HepG2 (cell line): ENCODE measurements around the gene ABCC3. TPM values are rescaled to one million over a fixed set of nuclear protein-coding genes. Genes with fewer than 3 reads are reported as not detected.

ENCODE experiments used
- CBX1 ChIP-seq: IDR thresholded peaks from one replicate; pipeline ENCODE4 v1.6.1; 2016; ENCODE audit warnings: antibody characterized with exemption, low read depth
- CTCF ChIP-seq: sonication (generic); formaldehyde crosslinking; IDR thresholded peaks from 2 replicates; pipeline ENCODE4 v1.5.0; 2020; ENCODE audit warnings: mild to moderate bottlenecking, missing genetic modification reagents, moderate library complexity
- GMEB1 ChIP-seq: sonication (generic); formaldehyde crosslinking; IDR thresholded peaks from 2 replicates; pipeline ENCODE4 v1.5.1; 2020; ENCODE audit warnings: missing genetic modification reagents, mild to moderate bottlenecking, borderline replicate concordance
- ISL2 ChIP-seq: sonication (generic); formaldehyde crosslinking; IDR thresholded peaks from 2 replicates; pipeline ENCODE4 v1.5.0; 2020; ENCODE audit warnings: missing genetic modification reagents
- KAT2B ChIP-seq: fragments of 150-350 bp; IDR thresholded peaks from 2 replicates; pipeline ENCODE4 v1.6.1; 2014; ENCODE audit warnings: low read depth, low read length, borderline replicate concordance
- MXD1 ChIP-seq: sonication (generic); formaldehyde crosslinking; IDR thresholded peaks from 2 replicates; pipeline ENCODE4 v1.4.0; 2020; ENCODE audit warnings: mild to moderate bottlenecking, missing genetic modification reagents
- SUZ12 ChIP-seq: fragments of 150-350 bp; IDR thresholded peaks from 2 replicates; pipeline ENCODE4 v1.6.1; 2014; ENCODE audit warnings: low read depth, low read length
- TFE3 ChIP-seq: IDR thresholded peaks from 2 replicates; pipeline ENCODE4 v1.6.1; 2016
- THAP7 ChIP-seq: sonication (generic); formaldehyde crosslinking; IDR thresholded peaks from 2 replicates; pipeline ENCODE4 v1.8.1; 2023; ENCODE audit warnings: mild to moderate bottlenecking, missing genetic modification reagents
- ZBTB10 ChIP-seq: sonication (generic); formaldehyde crosslinking; IDR thresholded peaks from 2 replicates; pipeline ENCODE4 v1.4.0; 2020; ENCODE audit warnings: missing genetic modification reagents, borderline replicate concordance
- ZBTB2 ChIP-seq: sonication (generic); formaldehyde crosslinking; IDR thresholded peaks from 2 replicates; pipeline ENCODE4 v1.8.0; 2022; ENCODE audit warnings: low read depth, missing genetic modification reagents
- ZNF292 ChIP-seq: sonication (generic); formaldehyde crosslinking; IDR thresholded peaks from 2 replicates; pipeline ENCODE4 v1.8.1; 2022; ENCODE audit warnings: mild to moderate bottlenecking, low read depth, missing genetic modification reagents, borderline replicate concordance
- ZNF512B ChIP-seq: sonication (generic); formaldehyde crosslinking; IDR thresholded peaks from 2 replicates; pipeline ENCODE4 v1.5.1; 2020; ENCODE audit warnings: missing genetic modification reagents, mild to moderate bottlenecking, borderline replicate concordance
- polyA plus RNA-seq, 8 experiments: library from polyadenylated mRNA; depleted of rRNA in 3 of 8; stranded (reverse) in 7 of 8; unstranded in 1 of 8; fragments of >200 nt; fragmentation: Illumina TruSeq in 4 of 8; extraction: Trizol in 4 of 8; gene quantifications; 2 replicates each; pipeline versions ENCODE4 v1.2.1 to v1.2.3, GENCODE V29; 2011 to 2016; ENCODE audit warnings: low read depth in 4 of 8, missing spikeins in 1 of 8, mixed read lengths in 1 of 8; ENCODE audit not compliant: insufficient read depth in 1 of 8
- total RNA-seq, 5 experiments: library from RNA; depleted of rRNA; stranded (reverse); fragments of >200 nt; fragmentation: Illumina TruSeq; extraction: Trizol; gene quantifications; 2 replicates each; pipeline ENCODE4 v1.2.3, GENCODE V29; 2016; ENCODE audit warnings: low read depth in 1 of 5

The ABCC3 gene
- total and polyA plus RNA-seq, 2 of the 13 experiments (the other 11 are each of a cell fraction or from before 2014, with no cell fraction given): 25.2 to 50.7 TPM

GRCh38 chr17:50634915-50635731, 442 bp downstream of the ABCC3 start (continued):
- TF ChIP-seq ZBTB10 (CRISPR knock-in tag) (no peak), SUZ12 (no peak), KAT2B (no peak), CTCF (CRISPR knock-in tag) (0 out of 2 replicates have a peak, but pooled peaks have one; percentile 24), MXD1 (CRISPR knock-in tag) (no peak), ZBTB2 (CRISPR knock-in tag) (no peak), ISL2 (CRISPR knock-in tag) (no peak), ZNF512B (CRISPR knock-in tag) (no peak), THAP7 (CRISPR knock-in tag) (no peak), ZNF292 (CRISPR knock-in tag) (no peak), TFE3 (0 out of 2 replicates have a peak, but pooled peaks have one; percentile 5), CBX1 (no peak), GMEB1 (CRISPR knock-in tag) (no peak)
